ENCODE data around the gene POC1B.
"Not testable (repeated sequence)": the region's sequence is repeated elsewhere in the genome, so short reads cannot be mapped to it uniquely, and the experiment has no call there.

POC1B gene

GRCh38 chr12:89464974-89465592 is 60.8 kb downstream of the POC1B start:
- no peak for DNase-seq (ENCODE audit: low read depth in 2 of 2)

GRCh38 chr12:89461649-89462612 is 63.9 kb downstream of the POC1B start:
- DNase-seq (ENCODE audit: low read depth in 2 of 2) = no peak

GRCh38 chr12:89461190-89461589 is 64.7 kb downstream of the POC1B start:
- DNase-seq (ENCODE audit: low read depth in 2 of 2) = no peak

- DNase-seq (ENCODE audit: low read depth in 2 of 2) = not testable (repeated sequence)
Observed at GRCh38 chr12:89459279-89459678, 66.6 kb downstream of the POC1B start.

GRCh38 chr12:89456565-89456964 is 69.3 kb downstream of the POC1B start:
- no peak for DNase-seq (ENCODE audit: low read depth in 2 of 2)

- no peak for DNase-seq (ENCODE audit: low read depth in 2 of 2)
Observed at GRCh38 chr12:89454080-89454848, 71.6 kb downstream of the POC1B start.

- DNase-seq (ENCODE audit: low read depth in 2 of 2) = no peak
Observed at GRCh38 chr12:89453121-89453978, 72.5 kb downstream of the POC1B start.

GRCh38 chr12:89451841-89452251 is 74.0 kb downstream of the POC1B start:
- DNase-seq (ENCODE audit: low read depth in 2 of 2) = no peak

- no peak for DNase-seq (ENCODE audit: low read depth in 2 of 2)
Observed at GRCh38 chr12:89450907-89451306, 74.9 kb downstream of the POC1B start.

GRCh38 chr12:89448951-89449371 is 76.9 kb downstream of the POC1B start:
- no peak for DNase-seq (ENCODE audit: low read depth in 2 of 2)

GRCh38 chr12:89448526-89448925 is 77.3 kb downstream of the POC1B start:
- no peak for DNase-seq (ENCODE audit: low read depth in 2 of 2)

- DNase-seq (ENCODE audit: low read depth in 2 of 2) = no peak
Observed at GRCh38 chr12:89439941-89440340, 85.9 kb downstream of the POC1B start.

GRCh38 chr12:89437231-89437630 is 88.6 kb downstream of the POC1B start:
- no peak for DNase-seq (ENCODE audit: low read depth in 2 of 2)

GRCh38 chr12:89436062-89436461 is 89.8 kb downstream of the POC1B start:
- no peak for DNase-seq (ENCODE audit: low read depth in 2 of 2)

- DNase-seq (ENCODE audit: low read depth in 2 of 2) = no peak
Observed at GRCh38 chr12:89433634-89434033, 92.2 kb downstream of the POC1B start.

- DNase-seq (ENCODE audit: low read depth in 2 of 2) = no peak
Observed at GRCh38 chr12:89432396-89432795, 93.5 kb downstream of the POC1B start.

GRCh38 chr12:89429528-89429927 is 96.3 kb downstream of the POC1B start:
- DNase-seq (ENCODE audit: low read depth in 2 of 2) = no peak

GRCh38 chr12:89427508-89428156 is 98.2 kb downstream of the POC1B start:
- DNase-seq (ENCODE audit: low read depth in 2 of 2) = no peak

GRCh38 chr12:89424846-89425245 is 101.0 kb downstream of the POC1B start:
- no peak for DNase-seq (ENCODE audit: low read depth in 2 of 2)

- no peak for DNase-seq (ENCODE audit: low read depth in 2 of 2)
Observed at GRCh38 chr12:89424389-89424788, 101.5 kb downstream of the POC1B start.
